Hematopoietic multipotent progenitor cell (in vitro differentiated cells): ENCODE measurements around the gene THBS4. TPM values are rescaled to one million over a fixed set of nuclear protein-coding genes. Genes with fewer than 3 reads are reported as not detected.
"Not testable (repeated sequence)": the region's sequence is repeated elsewhere in the genome, so short reads cannot be mapped to it uniquely, and the experiment has no call there.

ENCODE experiments used
- DNase-seq, 3 donors: peaks; one replicate each; pipeline ENCODE4 v3.0.0-alpha.2; 2011 to 2015; ENCODE audit warnings: low read depth in 2 of 3, low spot score in 2 of 3
- small RNA-seq: library from RNA; depleted of rRNA; stranded (forward); fragments of <200 nt; gene quantifications from one replicate; pipeline ENCODE3, GENCODE V24; 2012
- total RNA-seq: library from RNA; depleted of rRNA; stranded (reverse); fragments of >200 nt; gene quantifications from one replicate; pipeline ENCODE4 v1.2.3, GENCODE V29; 2012

Gene THBS4
- total RNA-seq, 1 donor: under 0.01 TPM

GRCh38 chr5:80111376-80111990 lies 76.3 kb downstream of the THBS4 start:
- DNase-seq: not testable (repeated sequence)

GRCh38 chr5:80114860-80115259 lies 79.7 kb downstream of the THBS4 start:
- DNase-seq: no peak

- no peak for DNase-seq
Measured at GRCh38 chr5:80116000-80116399, 80.9 kb downstream of the THBS4 start.

GRCh38 chr5:80116465-80116864 lies 81.3 kb downstream of the THBS4 start:
- no peak for DNase-seq

DNA sequence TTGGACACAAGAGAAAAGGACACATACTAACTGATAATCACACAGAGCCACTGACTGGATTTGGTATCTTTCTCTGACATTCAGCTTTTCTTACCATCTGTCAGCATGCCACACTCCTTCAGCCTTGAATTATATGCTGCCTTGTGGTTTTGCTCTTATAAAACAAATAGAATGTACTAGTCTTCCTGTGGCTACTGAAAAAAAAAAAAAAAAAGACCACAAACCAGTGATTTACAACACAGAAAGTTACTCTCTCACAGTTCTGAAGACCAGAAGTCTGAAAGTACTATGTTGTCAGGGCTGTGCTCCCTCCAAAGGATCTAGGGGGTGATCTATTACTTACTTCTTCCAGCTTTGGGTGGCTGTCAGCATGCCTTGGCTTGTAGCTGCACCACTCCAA lies 82.3 kb downstream of the THBS4 start:
- DNase-seq: peak in 1 of 3 donors; percentile 26

GRCh38 chr5:80119372-80119771 lies 84.2 kb downstream of the THBS4 start:
- DNase-seq: no peak

DNA sequence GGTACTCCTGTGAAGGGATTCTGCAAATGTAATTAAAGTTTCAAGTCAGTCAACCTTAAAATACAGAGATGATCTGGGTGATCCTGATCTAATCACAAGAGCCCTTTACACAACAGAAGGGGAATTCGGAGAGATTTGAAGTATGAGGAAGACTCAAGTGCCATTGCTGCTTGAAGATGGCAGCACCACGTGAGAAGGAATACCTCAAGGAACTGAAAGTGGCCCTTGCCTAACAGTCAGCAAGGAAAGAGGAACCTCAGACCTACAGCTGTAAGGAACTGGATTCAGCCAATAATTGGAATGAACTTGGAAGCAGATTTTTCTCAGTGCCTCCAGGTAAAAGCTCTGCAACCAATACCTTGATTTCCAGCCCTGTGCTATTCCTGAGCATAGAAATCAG lies 87.4 kb downstream of the THBS4 start:
- DNase-seq: no peak

- DNase-seq: no peak
Measured at GRCh38 chr5:80124121-80124918, 89.2 kb downstream of the THBS4 start.

DNA sequence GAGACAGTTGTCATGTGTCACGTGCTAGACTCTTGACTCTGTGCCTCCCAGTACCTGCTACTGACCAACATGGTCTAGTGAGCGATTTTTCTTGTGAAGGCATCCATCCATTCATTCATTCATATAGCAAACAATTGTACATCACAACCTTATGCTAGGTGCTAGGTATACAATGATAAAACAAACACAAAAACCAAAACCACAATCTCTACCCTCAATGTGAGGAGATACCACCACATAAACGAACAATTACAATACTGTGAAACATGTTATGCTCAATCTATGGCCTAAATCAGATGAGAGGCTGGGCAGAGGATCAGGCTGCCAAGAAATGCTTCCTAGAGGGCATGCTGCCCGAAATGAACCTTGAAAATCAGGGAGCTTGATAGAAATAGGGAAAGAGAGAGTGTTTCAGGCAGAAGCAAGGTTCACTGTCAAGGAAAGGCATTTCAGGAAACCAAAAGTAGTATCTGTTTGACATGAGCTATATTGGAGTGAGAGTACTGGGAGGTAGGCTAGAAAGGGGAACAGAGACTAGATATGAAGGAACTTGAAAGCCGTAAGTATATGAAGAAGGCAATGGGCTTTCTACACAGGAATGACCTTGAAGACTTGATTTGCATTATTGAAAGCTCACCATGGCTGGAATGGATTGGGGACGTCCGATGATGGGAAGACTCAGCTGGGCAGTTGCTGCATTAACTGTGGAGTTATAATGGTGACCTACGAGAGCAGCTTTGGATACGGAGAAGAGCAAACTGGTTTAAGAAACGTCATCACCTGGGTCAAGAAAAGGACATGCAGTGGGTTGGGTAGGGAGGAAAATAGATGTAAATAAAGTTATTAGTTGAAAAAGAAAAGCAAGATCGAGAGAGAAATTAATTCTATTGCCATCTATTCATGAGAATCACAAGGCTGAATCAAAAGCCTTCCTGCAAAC lies 90.1 kb downstream of the THBS4 start:
- no peak for DNase-seq

- no peak for DNase-seq
Measured at GRCh38 chr5:80125962-80126480, 90.9 kb downstream of the THBS4 start.

GRCh38 chr5:80127116-80127552 lies 92.0 kb downstream of the THBS4 start:
- peak in 1 of 3 donors; percentile 8 for DNase-seq

- DNase-seq: no peak
Measured at GRCh38 chr5:80128141-80128540, 93.0 kb downstream of the THBS4 start.

DNA sequence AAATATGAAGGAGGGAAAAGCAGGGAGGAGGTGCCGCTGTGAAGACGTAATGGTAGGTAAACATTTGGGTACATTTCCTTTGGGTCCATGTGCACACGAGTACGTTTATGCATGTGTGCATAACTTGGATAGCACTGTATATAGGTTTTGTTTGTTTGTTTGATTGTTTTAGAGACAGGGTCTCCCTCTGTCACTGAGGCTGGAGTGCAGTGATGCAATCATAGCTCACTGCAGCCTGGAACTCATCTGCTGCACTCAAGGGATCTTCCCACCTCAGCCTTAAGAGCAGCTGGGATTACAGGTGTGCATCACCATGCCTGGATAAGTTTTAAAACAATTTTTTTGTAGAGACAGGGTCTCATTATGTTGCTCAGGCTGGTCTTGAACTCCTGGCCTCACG lies 94.0 kb downstream of the THBS4 start:
- no peak for DNase-seq

Small RNA genes lying within 50 kb of the gene (small RNA-seq; reads per million reads assigned to genes)
- not detected for gene TRMT112P2

Other genes starting within 250 kb of the THBS4 start
- gene MTX3, start 44.1 kb upstream of the THBS4 start, total RNA-seq: 3.0 TPM
- gene SERINC5, start 220.7 kb downstream of the THBS4 start, total RNA-seq: 13.7 TPM